GM23248 (cell line): Measurements from ENCODE around the gene MBNL1. TPM values are rescaled to one million over a fixed set of nuclear protein-coding genes. Genes with fewer than 3 reads are reported as not detected.
"Not testable (repeated sequence)": the region's sequence is repeated elsewhere in the genome, so short reads cannot be mapped to it uniquely, and the experiment has no call there.

Experiments
- DNase-seq: peaks from one replicate; pipeline ENCODE4 v3.0.0-alpha.2; 2015
- H2AFZ ChIP-seq: fragments of 200-600 bp; sonication (generic); 2 replicates; pipeline ENCODE4 v1.6.1; 2016; ENCODE audit warnings: antibody characterized with exemption
- H3F3A ChIP-seq: fragments of 200-600 bp; sonication (generic); 2 replicates; pipeline ENCODE4 v1.6.1; 2016; ENCODE audit warnings: mild to moderate bottlenecking, antibody characterized with exemption, mixed run types; ENCODE audit not compliant: insufficient read depth
- H3K27ac ChIP-seq: fragments of 200-600 bp; sonication (generic); 2 replicates; pipeline ENCODE4 v1.5.1; 2016; ENCODE audit warnings: mild to moderate bottlenecking
- H3K27me3 ChIP-seq: fragments of 200-600 bp; sonication (generic); replicated peaks from 2 replicates; pipeline ENCODE4 v1.6.1; 2016; ENCODE audit warnings: mild to moderate bottlenecking; ENCODE audit not compliant: insufficient read depth
- H3K36me3 ChIP-seq: fragments of 200-600 bp; sonication (generic); 2 replicates; pipeline ENCODE4 v1.6.1; 2016; ENCODE audit warnings: low read depth, mild to moderate bottlenecking
- H3K4me1 ChIP-seq: fragments of 200-600 bp; sonication (generic); 2 replicates; pipeline ENCODE4 v1.6.1; 2016; ENCODE audit warnings: mild to moderate bottlenecking; ENCODE audit not compliant: insufficient read depth
- H3K4me2 ChIP-seq: fragments of 200-600 bp; sonication (generic); one replicate; pipeline ENCODE4 v1.6.1; 2016; ENCODE audit warnings: mild to moderate bottlenecking; ENCODE audit not compliant: unreplicated experiment
- H3K4me3 ChIP-seq: fragments of 200-600 bp; sonication (generic); 2 replicates; pipeline ENCODE4 v1.5.1; 2016; ENCODE audit warnings: mild to moderate bottlenecking
- H3K79me2 ChIP-seq: fragments of 200-600 bp; sonication (generic); 2 replicates; pipeline ENCODE4 v1.6.1; 2016; ENCODE audit warnings: mild to moderate bottlenecking; ENCODE audit not compliant: insufficient read depth
- H3K9ac ChIP-seq: fragments of 200-600 bp; sonication (generic); 2 replicates; pipeline ENCODE4 v1.6.1; 2016; ENCODE audit warnings: mild to moderate bottlenecking
- H3K9me2 ChIP-seq: fragments of 200-600 bp; sonication (generic); 2 replicates; pipeline ENCODE4 v1.6.1; 2016; ENCODE audit warnings: mixed run types, mild to moderate bottlenecking, moderate library complexity; ENCODE audit not compliant: insufficient read depth
- H3K9me3 ChIP-seq: fragments of 200-600 bp; sonication (generic); one replicate; pipeline ENCODE4 v1.6.1; 2017; ENCODE audit warnings: low read depth
- H4K20me1 ChIP-seq: fragments of 200-600 bp; sonication (generic); 2 replicates; pipeline ENCODE4 v1.6.0; 2016; ENCODE audit not compliant: insufficient read depth
- EZH2 ChIP-seq: fragments of 200-600 bp; sonication (generic); IDR thresholded peaks from 2 replicates; pipeline ENCODE4 v1.6.1; 2018; ENCODE audit warnings: antibody characterized with exemption, mild to moderate bottlenecking; ENCODE audit not compliant: insufficient read depth, poor library complexity, severe bottlenecking
- EZH2phosphoT487 ChIP-seq: fragments of 200-600 bp; sonication (generic); IDR thresholded peaks from 2 replicates; pipeline ENCODE4 v1.6.1; 2018; ENCODE audit warnings: antibody characterized with exemption, moderate library complexity, mild to moderate bottlenecking, low read depth; ENCODE audit not compliant: insufficient read depth
- WGBS, 2 experiments: methylation state at CpG; one replicate each; pipeline ENCODE4 v1.1.6; 2015 to 2017; ENCODE audit warnings: low lambda C conversion rate in 2 of 2, low coverage in 1 of 2; ENCODE audit errors: missing lambda C conversion rate in 2 of 2; 5-methylcytosine and 5-hydroxymethylcytosine counted together
- in situ Hi-C: fragments of 300-500 bp; cut with MboI; formaldehyde crosslinking; loops from 2 replicates; pipeline ENCODE4 v1.15.0; 2020
- polyA plus RNA-seq: library from polyadenylated mRNA; unstranded; fragments of >200 nt; fragmentation: Nextera tagmentation; extraction: Ambion mirVana; gene quantifications from 2 replicates; pipeline ENCODE4 v1.2.1, GENCODE V29; 2016
- total RNA-seq: library from RNA; depleted of rRNA; stranded (reverse); fragments of >200 nt; shearing (Covaris generic); gene quantifications from 2 replicates; pipeline ENCODE4 v1.2.3, GENCODE V29; 2014

The MBNL1 gene
- total and polyA plus RNA-seq, 2 experiments from 2014 or later, result 89.5 to 262 TPM

DNA sequence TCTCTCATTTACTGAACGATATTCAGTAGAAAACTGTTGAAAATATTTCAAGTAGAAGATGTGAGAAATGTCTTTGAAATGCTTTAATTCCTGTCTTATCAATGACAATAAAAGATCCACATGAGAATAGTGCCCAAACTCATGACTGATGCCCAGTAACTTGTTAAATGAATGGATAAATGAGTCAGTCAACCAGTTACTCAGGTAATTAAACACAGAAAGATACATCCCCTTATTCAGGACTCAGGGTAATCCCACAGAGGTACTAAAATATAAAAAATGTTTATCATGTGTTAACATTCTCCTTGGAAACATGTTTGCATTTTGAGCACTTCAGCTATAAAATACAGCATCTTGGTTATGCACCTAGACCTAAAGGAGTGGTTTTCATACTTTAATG, 169.5 kb downstream of the MBNL1 start:
- no peaks in the 10 kb centered on the region for H3K9me3 ChIP-seq
- no peak overlapping the region for H3K27ac ChIP-seq
- DNase-seq, result no peak
- TF ChIP-seq EZH2phosphoT487, result no peak
- no peak for TF ChIP-seq EZH2
- H3K4me2 ChIP-seq, result peak overlapping the region; percentile 16
- peaks cover 37% of the 10 kb centered on the region; the same call in 1 of the 2 replicates for H3F3A ChIP-seq
- peaks cover 19% of the 10 kb centered on the region for H3K36me3 ChIP-seq
- WGBS, 2 experiments, result 93 to 96% methylated on average over 1 of the region's 1 CpG
- H3K9ac ChIP-seq, result no peak overlapping the region
- peaks cover 37% of the 10 kb centered on the region for H3K4me1 ChIP-seq
- H3K27me3 ChIP-seq, result no peaks in the 10 kb centered on the region
- H4K20me1 ChIP-seq, result no peaks in the 10 kb centered on the region
- in situ Hi-C loops, result no loop called here
- no peak overlapping the region for H3K4me3 ChIP-seq
- H2AFZ ChIP-seq, result no peak overlapping the region
- peaks cover 100% of the 10 kb centered on the region for H3K79me2 ChIP-seq
- no peaks in the 10 kb centered on the region for H3K9me2 ChIP-seq

DNA sequence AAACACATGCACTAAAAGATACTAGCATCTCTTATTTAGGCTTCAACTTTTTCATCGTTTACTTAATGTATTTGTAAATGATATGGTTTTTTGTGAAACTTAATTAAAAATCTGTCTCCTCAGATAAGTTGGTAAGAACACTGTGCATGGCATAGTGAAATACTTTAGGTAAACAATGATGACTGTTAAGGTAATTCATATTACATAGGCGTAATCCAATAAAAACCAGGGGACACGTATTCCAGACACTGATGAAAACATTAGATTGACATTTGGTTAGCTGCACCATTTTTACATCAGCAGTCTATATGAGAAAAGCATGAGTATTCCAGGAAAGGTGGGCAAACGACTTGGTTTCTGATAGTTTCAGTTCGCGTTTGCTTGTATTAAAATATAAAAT, 170.0 kb downstream of the MBNL1 start:
- no peaks in the 10 kb centered on the region for H3K9me3 ChIP-seq
- no peak overlapping the region for H3K27ac ChIP-seq
- 44 to 45% methylated on average over 6 of the region's 6 CpGs for WGBS, 2 experiments
- in situ Hi-C loops, result no loop called here
- no peaks in the 10 kb centered on the region for H3K9me2 ChIP-seq
- H2AFZ ChIP-seq, result no peak overlapping the region
- no peak for DNase-seq
- H3K4me1 ChIP-seq, result peaks cover 42% of the 10 kb centered on the region
- H4K20me1 ChIP-seq, result no peaks in the 10 kb centered on the region
- peaks cover 100% of the 10 kb centered on the region for H3K79me2 ChIP-seq
- H3K27me3 ChIP-seq, result no peaks in the 10 kb centered on the region
- peaks cover 42% of the 10 kb centered on the region; the same call in 1 of the 2 replicates for H3F3A ChIP-seq
- peaks cover 16% of the 10 kb centered on the region for H3K36me3 ChIP-seq
- no peak overlapping the region for H3K4me3 ChIP-seq
- TF ChIP-seq EZH2phosphoT487 (no peak), EZH2 (no peak)
- no peak overlapping the region for H3K9ac ChIP-seq
- peak overlapping the region; percentile 16 for H3K4me2 ChIP-seq

DNA sequence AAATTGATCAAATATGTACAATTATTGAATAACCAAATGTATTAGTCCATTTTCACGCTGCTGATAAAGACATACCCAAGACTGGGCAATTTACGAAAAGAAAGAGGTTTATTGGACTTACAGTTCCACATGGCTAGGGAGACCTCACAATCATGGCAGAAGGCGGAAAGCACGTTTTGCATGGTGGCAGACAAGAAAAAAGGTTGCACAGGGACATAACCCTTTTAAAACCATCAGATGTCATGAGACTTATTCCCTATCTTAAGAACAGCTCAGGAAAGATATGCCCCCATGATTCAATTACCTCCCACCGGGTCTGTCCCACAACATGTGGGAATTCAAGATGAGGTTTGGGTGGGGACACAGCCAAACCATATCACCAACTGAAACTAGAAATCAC, 171.5 kb downstream of the MBNL1 start:
- not testable (repeated sequence) for H3K4me2 ChIP-seq, H4K20me1 ChIP-seq, H3K27ac ChIP-seq, H3K4me3 ChIP-seq, H3K9ac ChIP-seq, H2AFZ ChIP-seq, H3K9me3 ChIP-seq, H3K9me2 ChIP-seq, H3K27me3 ChIP-seq, H3K36me3 ChIP-seq, DNase-seq
- Histone ChIP-seq H3F3A (peaks cover 39% of the 10 kb centered on the region; the same call in 1 of the 2 replicates), H3K4me1 (peaks cover 55% of the 10 kb centered on the region), H3K79me2 (peaks cover 100% of the 10 kb centered on the region)
- 95% methylated on average over 5 of the region's 5 CpGs for WGBS, 2 experiments
- in situ Hi-C loops, result loop anchor here (10.0 kb wide), 2 partner anchors 175 to 365 kb away; partner anchors contain the start of gene MBNL1

DNA sequence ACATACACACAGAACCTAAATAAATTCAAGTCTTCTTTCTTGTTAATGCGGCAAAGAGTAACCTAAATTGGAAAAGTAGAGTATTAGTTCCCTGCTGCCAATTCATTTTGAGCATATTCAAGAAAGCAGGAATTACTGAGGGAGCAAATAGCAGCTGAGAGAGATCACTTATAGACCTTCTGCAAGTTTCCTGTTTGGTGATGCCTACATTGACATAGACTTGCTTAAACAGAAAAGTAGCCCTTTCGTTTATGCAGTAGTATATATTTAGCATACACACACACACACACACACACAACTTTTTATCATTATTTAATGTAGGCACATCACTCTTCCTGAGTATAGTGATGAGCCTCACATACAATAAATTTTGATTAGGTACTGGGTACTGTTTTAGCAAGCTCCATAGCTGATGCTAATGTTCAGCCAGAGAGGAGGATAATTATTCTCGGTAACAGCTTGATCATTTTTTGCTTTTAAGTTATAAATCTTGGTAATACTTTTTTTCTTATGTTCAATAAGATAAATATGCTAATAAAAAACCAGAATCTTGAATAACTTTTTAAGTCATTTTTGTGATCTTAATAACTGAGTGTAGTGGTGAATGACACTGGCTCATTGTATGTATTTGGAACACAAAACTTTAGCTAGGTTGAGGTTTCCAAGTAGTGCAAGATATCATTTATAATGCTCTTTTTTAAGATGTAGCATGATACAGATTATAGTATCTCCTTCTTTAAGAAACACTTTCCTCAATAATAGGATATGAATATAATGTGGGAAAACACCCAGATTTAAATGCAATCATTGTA, 174.7 kb downstream of the MBNL1 start:
- in situ Hi-C loops, result loop anchor here (10.0 kb wide), 2 partner anchors 179 to 369 kb away; partner anchors contain the start of gene MBNL1
- Histone ChIP-seq H3K9me3 (no peaks in the 10 kb centered on the region), H3K27ac (peak overlapping the region; percentile 11; the same call in 1 of the 2 replicates), H3F3A (peaks cover 13% of the 10 kb centered on the region; the same call in 1 of the 2 replicates), H3K4me1 (peaks cover 35% of the 10 kb centered on the region), H3K27me3 (no peaks in the 10 kb centered on the region), H3K36me3 (peaks cover 19% of the 10 kb centered on the region; the same call in 1 of the 2 replicates), H3K9me2 (no peaks in the 10 kb centered on the region), H3K79me2 (peaks cover 100% of the 10 kb centered on the region), H4K20me1 (no peaks in the 10 kb centered on the region), H3K4me2 (peak overlapping the region; percentile 60), H3K9ac (peak overlapping the region; percentile 31), H2AFZ (no peak overlapping the region), H3K4me3 (no peak overlapping the region; the same call in 1 of the 2 replicates)
- 27 to 40% methylated on average over 3 of the region's 3 CpGs for WGBS, 2 experiments
- DNase-seq, result no peak
- no peak for TF ChIP-seq EZH2phosphoT487
- TF ChIP-seq EZH2, result no peak
